Heart left ventricle (tissue), 13 donors: ENCODE data around the gene CNOT1.

Experiments
- POLR2A ChIP-seq, 2 donors: fragments of 450-650 bp; IDR thresholded peaks; one replicate each; pipeline ENCODE4 v1.6.1; 2017; ENCODE audit warnings: antibody characterized with exemption in 2 of 2, mild to moderate bottlenecking in 2 of 2, moderate library complexity in 2 of 2
- TF ChIP-seq, protein P1 (sequence below), 12 donors: fragments of 200-600 bp; sonication (generic) in 4 of 12; IDR thresholded peaks; one replicate each; pipeline versions ENCODE4 v1.5.0 to v1.8.0; 2018 to 2022; ENCODE audit warnings: antibody characterized with exemption in 12 of 12, mild to moderate bottlenecking in 5 of 12
- donor health status: ischemic (EF 13 %, LVEDD 7.1; RV severe dilation, severe dysfunction).
- donor health status: DM: no; HTN: yes; CAD: no.
- donor health status: DM: no; HTN: no; CAD: no.
- donor health status: ischemic (EF 25% LVEDD 6.9; RV normal size, moderate dysfunction).
- donor health status: ischemic (EF 25% LVEDD 5.7; RV mildly dilated, moderate dysfunction).
- donor health status: ischemic (EF 35%, LVEDD 5.7; RV mildly dilated, moderate dysfunction).
- donor health status: nonischemic (EF 11% LVEDD 7.7; RV severe dilation, severe dysfunction).
- donor health status: DM: yes; HTN: yes; CAD: no.
- donor health status: PGD.
- donor health status: ischemic (EF 29% LVEDD 5.4; RV normal size, mild dysfunction).
- donor health status: nonischemic (EF 23%, LVEDD 6.1; RV moderate dilation, normal function).

DNA sequence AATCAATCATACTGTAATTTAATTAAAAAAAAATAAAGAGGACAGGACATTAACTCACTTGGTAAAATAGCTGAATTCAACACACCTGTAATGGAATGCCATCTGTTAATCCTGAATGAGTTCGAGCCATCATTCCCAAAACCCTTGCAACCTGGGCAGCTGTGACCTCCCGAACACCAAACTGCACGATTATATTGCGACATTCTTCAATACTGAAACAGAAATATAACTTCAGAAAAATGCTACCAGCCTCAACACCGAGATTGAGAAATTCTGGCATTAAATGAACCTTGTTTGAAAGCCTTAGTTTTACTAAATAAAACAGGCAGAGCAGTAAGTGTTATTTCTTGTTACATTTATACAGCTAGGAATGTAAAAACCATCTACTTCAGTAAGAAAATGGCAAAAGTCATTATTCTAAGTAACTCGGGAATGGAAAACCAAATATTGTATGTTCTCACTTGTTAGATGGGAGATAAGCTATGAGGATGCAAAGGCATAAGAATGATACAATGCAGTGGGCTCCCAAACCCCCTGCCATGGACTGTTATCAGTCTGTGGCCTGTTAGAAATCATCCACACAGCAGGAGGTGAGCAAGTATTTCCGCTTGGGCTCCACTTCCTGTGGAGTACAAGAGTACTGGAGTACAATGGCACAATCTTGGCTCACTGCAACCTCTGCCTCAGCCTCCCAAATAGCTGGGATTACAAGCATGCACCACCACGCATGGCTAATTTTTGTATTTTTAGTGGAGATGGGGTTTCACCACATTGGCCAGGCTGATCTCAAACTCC is 46.5 kb downstream of the CNOT1 start:
- TF ChIP-seq, protein P1, sequence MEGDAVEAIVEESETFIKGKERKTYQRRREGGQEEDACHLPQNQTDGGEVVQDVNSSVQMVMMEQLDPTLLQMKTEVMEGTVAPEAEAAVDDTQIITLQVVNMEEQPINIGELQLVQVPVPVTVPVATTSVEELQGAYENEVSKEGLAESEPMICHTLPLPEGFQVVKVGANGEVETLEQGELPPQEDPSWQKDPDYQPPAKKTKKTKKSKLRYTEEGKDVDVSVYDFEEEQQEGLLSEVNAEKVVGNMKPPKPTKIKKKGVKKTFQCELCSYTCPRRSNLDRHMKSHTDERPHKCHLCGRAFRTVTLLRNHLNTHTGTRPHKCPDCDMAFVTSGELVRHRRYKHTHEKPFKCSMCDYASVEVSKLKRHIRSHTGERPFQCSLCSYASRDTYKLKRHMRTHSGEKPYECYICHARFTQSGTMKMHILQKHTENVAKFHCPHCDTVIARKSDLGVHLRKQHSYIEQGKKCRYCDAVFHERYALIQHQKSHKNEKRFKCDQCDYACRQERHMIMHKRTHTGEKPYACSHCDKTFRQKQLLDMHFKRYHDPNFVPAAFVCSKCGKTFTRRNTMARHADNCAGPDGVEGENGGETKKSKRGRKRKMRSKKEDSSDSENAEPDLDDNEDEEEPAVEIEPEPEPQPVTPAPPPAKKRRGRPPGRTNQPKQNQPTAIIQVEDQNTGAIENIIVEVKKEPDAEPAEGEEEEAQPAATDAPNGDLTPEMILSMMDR (IDR thresholded peaks at IDR 0.05) = no peak
- no peak for TF ChIP-seq POLR2A (IDR thresholded peaks at IDR 0.05)
